ENCODE measurements around the gene SYNE3. TPM values are rescaled to one million over a fixed set of nuclear protein-coding genes. Genes with fewer than 3 reads are reported as not detected.

SYNE3 gene
- total and polyA plus RNA-seq, 10 of the 15 experiments (the other 5 are each of a cell fraction or from before 2014, with no cell fraction given), result 1.4 to 44.1 (median 13.4) TPM

GRCh38 chr14:95515080-95515489 is 1.4 kb downstream of the SYNE3 start:
- FAIRE-seq (no peak), DNase-seq (ENCODE audit: low read depth, low spot score) (no peak), ATAC-seq (peak; percentile 5)
- BruUV-seq (replicated peaks), result no TSS peak
- peak overlapping the region; percentile 92 for H3K4me2 ChIP-seq (ENCODE audit: control insufficient read depth, insufficient read depth)
- H2AFZ ChIP-seq (ENCODE audit: control insufficient read depth, low read depth, low read length), result no peak overlapping the region
- no peaks in the 10 kb centered on the region for H3K9me3 ChIP-seq (replicated peaks; ENCODE audit: control insufficient read depth, insufficient read depth, low read length)
- POLR2A ChIA-PET, result interaction anchor here (0.9 to 11.3 kb wide), 4 partner anchors 12 to 34 kb away, joined by 4 to 276 read pairs (median 8); no protein-coding TSS in a partner anchor
- SMC1A ChIA-PET (ENCODE audit: uncharacterized antibody, unreplicated experiment), result interaction anchor here (0.7 to 5.1 kb wide), 13 partner anchors 10 to 72 kb away, joined by 3 to 74 read pairs (median 6); partner anchors contain the start of gene GLRX5
- CTCF ChIA-PET, result interaction anchor here (1.2 to 18.0 kb wide), 7 partner anchors 9 to 88 kb away, joined by 3 to 525 read pairs (median 36); no protein-coding TSS in a partner anchor
- H3K79me2 ChIP-seq (ENCODE audit: control insufficient read depth, insufficient read depth, low read length), result peaks cover 54% of the 10 kb centered on the region
- no peaks in the 10 kb centered on the region for H4K20me1 ChIP-seq (ENCODE audit: control insufficient read depth, insufficient read depth)
- WGBS (ENCODE audit: insufficient coverage, insufficient replicate concordance, low lambda C conversion rate, missing lambda C conversion rate), result 2% methylated on average over 9 of the region's 9 CpGs
- in situ Hi-C loops (cut with MboI) (loop anchor here (10.0 kb wide), 1 partner anchor 1540 kb away; the partner anchor contains the start of gene ASB2), intact Hi-C loops (cut with micrococcal nuclease; ENCODE audit: unreplicated experiment) (no loop called here)
- RAD21 ChIA-PET (ENCODE audit: unreplicated experiment), result interaction anchor here (0.6 to 6.6 kb wide), 11 partner anchors 9 to 1434 kb away, joined by 3 to 78 read pairs (median 11); partner anchors contain the start of genes DDX24, GLRX5 and IFI27L1
- H3K4me1 ChIP-seq (ENCODE audit: control insufficient read depth, insufficient read depth, low read length), result peaks cover 48% of the 10 kb centered on the region
- H3K4me3 ChIP-seq, result peak overlapping the region; percentile 85
- TF ChIP-seq ETV6 (conservative IDR thresholded peaks at IDR 0.05 in 1 of 2, IDR thresholded peaks at IDR 0.05 in 1 of 2; ENCODE audit: borderline replicate concordance in 1 of 2, low read depth in 1 of 2), result no peak
- 0 out of 2 replicates have a peak, but pooled peaks have one; percentile 5 for TF ChIP-seq SMARCA5 (IDR thresholded peaks at IDR 0.05)
- peak; percentile 52 for TF ChIP-seq MXI1 (IDR thresholded peaks at IDR 0.05; ENCODE audit: low read depth, low read length)
- TF ChIP-seq IKZF1 (conservative IDR thresholded peaks at IDR 0.05), result 0 out of 2 replicates have a peak, but pooled peaks have one; percentile 30
- TF ChIP-seq EED (IDR thresholded peaks at IDR 0.05; ENCODE audit: low read depth), result peak; percentile 21; the same call in 1 of the 2 replicates
- peak overlapping the region; percentile 86 for H3K9ac ChIP-seq (ENCODE audit: control insufficient read depth, insufficient read depth, low read length)
- H3K27me3 ChIP-seq (replicated peaks in 1 of 2; ENCODE audit: control insufficient read depth in 2 of 2, insufficient read depth in 2 of 2, low read length in 1 of 2), result no peaks in the 10 kb centered on the region
- 0 out of 4 replicates have a peak, but pooled peaks cover 0 to 2% of the 10 kb centered on the region in 2 experiments for H3K36me3 ChIP-seq (ENCODE audit: control insufficient read depth in 2 of 2, insufficient read depth in 2 of 2, low read length in 1 of 2)
- peak overlapping the region; percentile 90 for H3K27ac ChIP-seq (ENCODE audit: control insufficient read depth, insufficient read depth)

Measured in GM12878 (cell line).